NOMO-1 (cell line): ENCODE data around the gene SLAMF1.
A peak's percentile ranks its signal among the peaks of the same experiment; 100 is the strongest.
"Not testable (repeated sequence)": the region's sequence is repeated elsewhere in the genome, so short reads cannot be mapped to it uniquely, and the experiment has no call there.

Source experiments
- DNase-seq, 2 experiments: peaks; one replicate each; lab custom pipeline; 2025; ENCODE audit not compliant: unreplicated experiment in 2 of 2; lab: John Stamatoyannopoulos, UW

The SLAMF1 gene

DNA sequence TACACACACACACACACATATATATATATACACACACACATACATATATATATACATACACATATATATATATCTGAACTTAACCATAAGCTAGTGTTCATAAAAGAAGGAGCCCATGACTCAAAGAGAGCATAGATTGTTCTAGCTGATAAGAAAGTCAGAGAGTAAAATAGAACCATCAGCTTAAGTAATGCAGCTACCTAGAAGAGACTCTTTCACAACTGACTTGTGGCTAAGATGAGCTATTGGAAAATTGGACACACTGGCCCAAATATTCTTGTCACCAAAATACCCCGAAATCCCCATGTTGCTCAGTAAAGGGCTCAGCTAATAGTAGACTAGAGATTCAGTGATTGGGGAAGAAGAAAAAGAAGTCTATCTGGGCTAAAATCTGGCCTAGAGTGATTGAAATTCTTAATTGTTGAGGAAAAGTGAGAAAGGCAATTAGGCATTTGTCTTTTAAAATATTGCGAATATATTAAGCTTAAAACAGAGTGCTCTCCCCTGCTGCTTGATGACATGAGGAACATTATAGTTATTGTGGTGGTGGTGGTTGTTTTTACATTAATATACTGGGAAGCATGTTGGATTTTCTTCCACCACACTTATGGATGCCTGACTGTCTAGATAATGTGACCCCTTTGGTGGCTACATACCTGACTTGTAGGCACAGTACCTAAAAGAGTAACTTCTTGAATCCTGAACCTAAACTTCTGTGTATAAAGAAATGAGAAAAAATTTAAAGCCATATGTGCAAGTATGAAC, 6.3 kb downstream of the SLAMF1 start:
- peak in 1 of 2 experiments; percentile 32 for DNase-seq

DNA sequence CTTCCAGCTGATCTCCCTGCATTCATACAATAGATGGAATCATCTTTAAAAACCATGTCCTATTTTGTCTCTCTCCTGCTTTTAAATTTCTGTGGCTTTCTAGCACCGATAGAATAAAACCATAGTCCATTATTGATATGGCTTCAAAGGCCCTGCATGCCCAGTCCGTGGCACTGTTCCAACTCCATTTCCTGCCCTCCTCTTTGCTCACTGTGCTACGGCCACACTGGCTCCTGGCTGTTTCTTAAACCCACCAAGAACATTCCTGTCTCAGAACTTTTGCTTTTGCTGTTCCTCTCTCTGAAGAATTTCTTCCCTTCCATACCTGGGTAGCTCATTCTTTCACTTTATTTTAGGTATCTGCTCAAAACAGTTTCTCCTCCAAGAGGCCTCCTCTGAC, 7.2 kb downstream of the SLAMF1 start:
- no peak for DNase-seq

DNA sequence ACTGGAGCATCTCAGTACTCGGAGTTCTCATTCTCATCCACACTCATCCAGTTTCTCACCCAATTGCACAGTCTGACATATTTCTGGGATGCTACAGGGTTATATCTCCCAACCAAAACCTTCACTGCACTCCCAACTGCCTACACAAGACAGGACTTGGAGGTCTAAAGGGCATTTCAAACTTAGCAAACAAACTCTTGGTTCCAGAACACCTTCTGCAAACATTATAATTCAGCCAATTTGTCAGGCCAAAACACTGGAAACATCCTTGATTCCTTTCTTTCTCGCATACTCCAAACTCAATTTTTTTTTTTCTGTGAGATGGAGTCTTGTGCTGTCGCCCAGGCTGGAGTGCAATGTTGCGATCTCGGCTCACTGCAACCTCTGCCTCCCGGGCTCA, 7.9 kb downstream of the SLAMF1 start:
- DNase-seq: peak in 1 of 2 experiments; percentile 49

DNA sequence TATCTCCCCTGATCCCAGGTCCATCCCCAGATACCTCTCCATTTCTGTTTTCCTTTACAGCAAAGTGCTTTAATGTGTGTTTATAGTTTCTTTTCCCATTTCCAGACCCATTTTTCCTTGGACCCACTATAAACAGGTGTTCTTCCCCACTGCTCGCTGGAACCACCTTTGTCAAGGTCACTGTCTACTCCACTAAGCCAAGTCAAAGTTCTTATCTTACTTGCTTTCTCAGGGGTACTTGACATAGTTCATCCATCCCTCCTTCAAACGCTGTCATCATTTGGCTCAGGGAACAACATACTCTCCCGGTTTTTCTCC, 8.3 kb downstream of the SLAMF1 start:
- DNase-seq: no peak

DNA sequence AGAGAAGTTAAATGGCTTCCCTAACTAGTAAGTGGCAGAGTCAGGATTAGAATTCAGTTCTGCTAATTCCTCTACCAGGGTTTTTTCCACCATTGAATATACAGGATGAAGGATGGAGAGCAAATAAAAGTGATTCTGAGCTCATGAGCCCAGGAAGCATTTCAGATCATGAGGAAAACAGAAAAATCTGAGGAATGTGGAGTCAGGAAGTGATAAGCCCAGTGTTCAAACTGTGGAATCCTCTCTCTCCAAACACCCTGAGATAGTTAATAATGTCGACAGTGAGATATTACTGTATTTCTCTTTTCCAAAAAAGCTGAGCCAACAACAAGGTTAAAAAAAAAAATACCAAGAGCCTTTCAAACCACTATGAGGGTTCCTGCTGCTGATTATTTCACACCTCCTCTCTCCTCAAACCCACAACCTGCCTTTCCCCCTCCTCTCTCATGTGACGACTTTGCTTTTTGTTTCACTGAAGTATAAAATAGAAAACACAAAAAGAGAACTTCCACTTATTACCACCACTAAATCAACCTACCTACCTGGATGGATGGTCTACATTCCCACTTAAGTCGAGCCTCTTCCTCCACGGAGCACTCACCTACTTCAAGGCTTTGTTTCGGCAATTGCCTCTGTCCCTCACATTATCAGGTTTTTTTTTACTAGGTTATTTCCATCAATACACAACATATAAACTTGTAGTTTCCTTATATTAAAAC, 8.9 kb downstream of the SLAMF1 start:
- no peak for DNase-seq

DNA sequence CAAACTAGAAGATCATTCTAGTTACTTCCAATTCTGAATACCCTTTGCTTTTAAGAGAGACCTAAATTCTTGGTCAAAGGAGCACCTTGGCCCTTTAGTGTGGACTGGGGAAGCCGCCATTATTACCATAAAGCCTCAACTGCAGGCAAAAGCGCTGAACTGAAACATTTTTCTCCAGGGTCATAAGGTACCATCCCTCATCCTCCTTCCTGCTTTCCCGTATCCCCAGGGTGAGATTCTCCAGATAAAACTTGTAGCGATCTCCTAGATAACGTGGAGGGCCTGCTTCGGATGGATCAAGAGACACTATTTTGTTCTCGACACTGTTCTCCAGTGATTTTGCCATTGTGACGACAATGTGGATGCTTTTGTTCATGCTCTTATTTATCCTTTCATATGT, 9.8 kb downstream of the SLAMF1 start:
- no peak for DNase-seq

DNA sequence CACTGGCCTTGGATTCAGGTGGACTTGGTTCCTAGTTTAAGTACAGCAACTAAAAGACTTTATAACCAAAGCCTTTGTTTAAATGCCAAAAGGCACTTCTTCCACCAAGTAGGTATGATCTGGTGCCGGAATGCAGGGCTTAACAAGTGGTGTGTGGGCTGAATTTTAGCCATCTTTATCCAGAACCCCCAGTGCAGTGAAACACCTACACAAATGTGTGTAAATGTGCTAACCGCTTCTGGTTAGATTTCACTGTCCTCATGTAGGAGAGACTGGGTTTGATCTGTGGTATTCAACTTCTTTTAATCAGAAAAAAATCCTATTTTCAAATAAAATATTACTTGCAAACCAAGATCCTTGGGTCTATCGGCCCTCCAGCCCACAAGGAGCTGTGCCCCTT, 10.3 kb downstream of the SLAMF1 start:
- DNase-seq: no peak

DNA sequence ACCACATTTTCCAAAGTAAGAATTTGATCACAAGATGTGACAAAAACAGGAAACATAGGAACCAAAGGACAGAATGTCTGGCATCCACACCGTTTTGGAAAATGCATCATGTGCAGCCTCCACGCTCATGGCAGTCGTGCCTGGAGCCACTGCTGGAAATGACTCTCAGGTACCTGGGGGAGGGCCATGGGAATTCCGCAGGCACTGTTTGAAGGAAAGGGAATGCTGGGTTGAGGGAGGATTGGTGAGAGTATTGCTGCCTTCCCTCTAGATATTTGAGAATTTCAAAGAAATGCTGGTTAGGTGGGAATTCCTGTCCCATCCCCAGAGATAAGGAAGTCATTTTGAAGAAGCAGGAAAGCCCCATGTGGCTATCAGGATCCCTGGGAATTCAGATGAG, 10.8 kb downstream of the SLAMF1 start:
- DNase-seq: no peak

DNA sequence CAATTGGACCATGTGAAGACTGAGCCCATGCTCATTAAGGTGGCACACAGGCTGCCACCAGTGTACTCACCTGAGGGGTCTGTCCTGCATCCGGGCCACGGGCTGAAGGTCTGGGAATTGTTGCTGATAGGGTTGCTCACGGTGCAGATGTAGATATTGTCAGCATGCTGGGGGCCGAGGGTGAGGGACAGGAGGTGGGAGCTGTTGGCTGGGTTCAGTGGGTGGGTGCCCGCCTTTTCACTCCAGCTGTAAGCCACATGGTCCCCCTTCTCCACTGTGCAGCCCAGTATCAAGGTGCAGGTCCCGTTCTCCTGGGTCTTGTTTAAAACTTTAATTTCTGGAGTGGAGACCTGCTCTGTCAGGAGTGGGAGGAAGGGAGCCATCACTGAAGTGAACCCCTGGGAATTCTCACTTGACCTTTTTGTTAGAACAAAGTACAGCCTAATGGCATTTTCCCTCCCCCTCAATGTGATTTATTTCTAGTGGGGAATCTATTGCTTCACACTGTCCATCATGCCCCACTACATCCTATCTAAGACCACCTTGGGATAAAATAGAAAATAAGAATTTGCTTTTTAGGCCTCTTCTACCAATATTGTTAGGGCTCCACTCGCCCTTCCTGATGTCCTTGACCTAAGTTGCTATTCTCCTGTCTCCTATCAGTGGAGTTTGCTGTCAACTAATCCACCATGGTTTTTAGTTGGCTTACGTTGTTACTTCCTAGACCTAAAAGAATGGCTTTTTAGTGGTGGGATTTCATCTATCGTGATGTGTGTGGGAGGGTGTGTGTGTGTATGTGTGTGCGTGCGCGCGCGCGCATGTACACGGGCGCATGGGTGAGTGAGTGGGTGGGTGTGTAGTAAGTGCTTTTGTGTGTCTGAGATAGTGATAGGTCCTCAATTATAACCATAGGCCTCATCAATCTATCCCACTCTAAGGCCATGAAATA, 12.0 kb downstream of the SLAMF1 start:
- no peak for DNase-seq

DNA sequence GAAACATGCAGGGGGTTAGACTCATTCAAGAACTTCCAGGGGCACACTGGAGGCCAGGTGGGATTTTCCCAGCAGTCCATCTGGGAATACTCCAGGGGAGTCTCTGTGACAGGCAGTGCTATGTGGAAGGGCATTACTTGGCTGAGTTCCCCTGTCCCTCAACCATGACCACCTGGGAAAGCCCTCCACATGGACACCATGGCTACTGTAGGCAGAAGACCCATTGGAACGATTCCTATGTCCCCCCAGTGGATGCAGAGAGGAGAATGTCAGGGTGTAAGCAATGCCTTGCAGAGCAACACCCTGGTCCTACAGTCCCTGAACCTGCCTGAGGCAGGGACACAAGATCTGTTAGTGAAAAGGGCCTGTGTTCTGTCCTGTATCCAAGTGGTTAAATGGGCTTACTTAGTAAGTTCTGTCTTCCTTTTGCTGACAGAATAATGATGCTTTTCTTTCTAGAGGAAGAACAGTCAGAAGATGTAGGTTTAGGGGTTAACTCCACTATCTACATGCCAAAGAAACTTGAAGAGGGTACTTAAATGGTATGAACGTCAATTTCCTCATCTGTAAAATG, 13.4 kb downstream of the SLAMF1 start:
- no peak for DNase-seq

DNA sequence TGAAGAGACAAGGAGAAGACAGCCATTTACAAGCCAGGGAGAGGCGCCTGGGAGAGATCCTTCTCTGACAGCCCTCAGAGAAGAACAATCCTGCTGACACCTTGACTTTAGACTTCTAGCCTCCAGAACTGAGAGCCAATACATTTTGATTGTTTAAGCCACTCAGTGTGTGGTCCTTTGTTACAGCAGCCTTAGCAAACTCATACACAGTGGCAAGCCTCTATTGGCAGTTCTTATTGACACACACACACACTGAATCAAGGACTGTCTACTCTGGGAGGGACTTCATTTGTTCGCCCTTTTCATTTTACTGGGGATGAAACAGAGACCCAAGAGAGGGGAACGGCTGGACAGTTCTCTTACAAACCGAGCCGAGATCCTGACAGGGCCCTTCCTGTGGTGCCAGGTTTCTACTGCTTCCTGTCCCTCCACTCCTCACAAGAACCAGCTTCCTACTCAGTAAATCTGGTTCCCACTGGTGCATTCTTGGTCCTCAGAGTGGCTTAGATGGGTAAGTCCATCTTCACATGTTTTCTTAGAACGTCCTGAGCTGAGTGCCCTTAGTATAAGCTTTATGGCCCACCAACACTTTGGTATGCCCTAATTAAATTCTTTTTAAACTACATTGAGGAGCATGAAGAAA, 14.7 kb downstream of the SLAMF1 start:
- no peak for DNase-seq

DNA sequence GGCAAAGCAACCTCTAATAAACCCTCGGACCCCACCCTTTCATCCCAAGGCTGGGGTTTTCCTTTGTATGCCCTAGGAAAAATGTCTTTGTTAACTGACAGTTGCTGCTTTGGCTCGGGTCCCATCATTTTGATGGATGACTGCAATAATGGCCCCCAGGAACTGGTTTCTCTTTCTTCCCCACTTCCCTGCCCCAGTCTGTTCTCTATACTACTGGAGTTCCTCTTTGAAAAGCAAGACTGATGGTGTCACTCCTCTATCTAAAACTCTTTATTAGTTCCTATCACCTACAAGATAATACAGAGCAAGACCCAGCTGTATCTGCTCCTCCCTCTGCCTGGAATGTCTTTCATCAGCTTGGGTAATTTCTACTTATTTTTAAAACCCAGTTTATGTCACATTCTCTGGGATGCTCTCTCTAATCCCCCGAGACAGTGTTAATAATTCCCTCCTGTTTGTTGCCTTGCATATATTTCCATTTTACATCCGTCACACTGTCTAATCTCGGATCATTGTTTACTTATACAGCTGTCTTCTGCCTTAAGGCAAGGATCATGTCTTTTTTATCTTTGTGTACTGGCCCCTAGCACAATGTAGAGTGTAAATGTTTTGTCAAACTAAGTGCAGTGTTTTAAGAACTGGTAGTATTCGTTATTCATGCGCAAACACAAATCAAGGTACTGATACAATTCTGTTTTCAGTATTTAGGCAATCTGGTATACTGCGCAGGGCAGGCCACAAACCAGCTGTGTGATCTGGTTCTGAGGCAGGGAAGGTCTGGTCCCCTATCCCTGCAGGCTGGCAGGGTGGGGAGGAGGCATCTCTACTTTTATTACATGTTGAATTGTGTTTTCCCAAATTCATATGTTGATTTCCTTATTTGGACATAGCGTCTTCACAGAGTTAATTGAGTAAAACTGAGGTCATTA, 16.1 kb downstream of the SLAMF1 start:
- peak; percentile 16 to 52 for DNase-seq

DNA sequence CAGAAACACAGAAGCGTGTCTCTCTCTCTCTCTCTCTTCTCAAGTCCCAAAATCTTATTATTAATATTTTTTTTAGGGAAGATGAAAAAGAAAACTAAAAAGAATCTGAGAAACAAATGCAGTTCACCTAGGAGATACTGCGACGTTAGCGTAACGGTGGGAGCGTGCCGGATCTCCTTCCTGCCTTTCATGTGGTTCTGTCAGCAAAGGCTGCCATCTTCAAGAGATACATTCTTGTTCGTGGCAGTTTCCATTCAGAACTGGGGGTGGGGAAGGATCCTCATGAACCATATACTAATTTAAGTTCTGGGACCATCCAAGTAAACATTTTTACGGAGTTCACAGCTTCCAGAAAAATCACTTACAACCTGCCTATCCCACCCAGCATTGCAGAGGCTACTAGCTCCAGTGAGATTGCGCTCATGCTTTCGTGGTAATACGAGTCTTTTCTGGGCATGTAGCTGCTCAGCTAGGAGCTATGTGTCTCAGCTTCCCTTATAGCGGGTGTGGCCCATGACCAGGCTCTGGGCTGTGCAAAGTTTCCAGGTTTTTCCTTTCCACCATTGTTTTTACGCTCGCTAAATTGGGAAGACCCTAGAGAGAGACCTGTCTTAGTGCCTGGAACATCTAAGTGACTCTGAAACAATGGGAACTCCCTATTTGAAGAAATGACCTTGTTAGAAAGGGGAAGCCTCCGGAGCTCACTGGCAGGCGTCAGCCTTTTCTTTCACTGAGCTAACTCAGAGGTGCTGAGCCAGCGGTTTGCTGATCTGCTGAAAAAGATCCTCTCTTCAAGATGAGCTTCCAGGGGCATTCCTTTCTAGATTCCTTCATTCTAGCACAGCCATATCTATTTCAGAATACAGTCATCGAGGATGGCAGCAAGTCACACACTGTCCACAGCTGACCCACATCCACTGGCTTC, 17.3 kb downstream of the SLAMF1 start:
- peak; percentile 17 to 71 for DNase-seq

DNA sequence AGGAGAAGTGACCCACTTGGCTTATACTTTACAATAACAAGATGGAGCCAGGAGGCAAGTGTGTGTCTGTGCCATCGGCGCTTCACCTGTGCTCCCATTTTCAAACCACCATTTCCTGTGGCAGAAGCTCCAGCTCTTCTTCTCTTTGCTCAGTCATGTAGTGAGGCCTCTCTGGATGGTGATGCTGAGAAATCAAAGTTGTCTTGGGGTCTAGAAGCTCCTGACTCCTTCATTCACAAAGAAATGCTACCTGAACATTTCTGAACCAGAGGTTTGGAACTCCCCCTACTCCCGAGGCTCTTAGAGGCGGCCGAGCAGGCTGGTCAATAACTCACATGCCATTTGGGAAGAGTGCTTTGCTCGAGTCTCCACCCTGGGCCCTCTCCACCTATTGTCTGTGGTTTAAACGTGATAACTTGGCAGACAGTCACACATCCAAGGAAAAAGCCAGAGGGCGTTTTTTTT, 18.0 kb downstream of the SLAMF1 start:
- no peak for DNase-seq

DNA sequence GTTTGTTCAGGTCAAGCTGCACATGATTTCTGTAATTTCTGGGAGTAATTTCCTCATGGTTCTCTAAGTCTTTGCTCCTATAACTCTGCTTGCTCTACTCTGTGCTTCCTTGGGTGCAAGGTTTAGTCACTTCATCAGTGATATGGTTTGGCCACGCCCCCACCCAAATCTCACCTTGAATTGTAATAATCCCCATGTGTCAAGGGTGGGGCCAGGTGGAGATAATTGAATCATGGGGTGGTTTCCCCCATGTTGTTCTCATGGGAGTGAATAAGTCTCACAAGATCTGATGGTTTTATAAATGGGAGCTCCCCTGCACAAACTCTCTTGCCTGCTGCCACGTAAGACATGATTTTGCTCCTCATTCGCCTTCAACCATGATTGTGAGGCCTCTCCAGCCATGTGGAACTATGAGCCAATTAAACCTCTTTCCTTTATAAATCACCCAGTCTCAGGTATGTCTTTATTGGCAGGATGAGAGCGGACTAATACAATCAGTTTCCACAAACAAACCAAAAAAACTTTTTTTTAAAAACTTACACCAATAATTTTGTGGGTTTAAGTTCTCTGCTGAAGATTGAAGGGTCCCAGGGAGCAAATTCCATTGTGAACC, 19.1 kb downstream of the SLAMF1 start:
- not testable (repeated sequence) for DNase-seq

DNA sequence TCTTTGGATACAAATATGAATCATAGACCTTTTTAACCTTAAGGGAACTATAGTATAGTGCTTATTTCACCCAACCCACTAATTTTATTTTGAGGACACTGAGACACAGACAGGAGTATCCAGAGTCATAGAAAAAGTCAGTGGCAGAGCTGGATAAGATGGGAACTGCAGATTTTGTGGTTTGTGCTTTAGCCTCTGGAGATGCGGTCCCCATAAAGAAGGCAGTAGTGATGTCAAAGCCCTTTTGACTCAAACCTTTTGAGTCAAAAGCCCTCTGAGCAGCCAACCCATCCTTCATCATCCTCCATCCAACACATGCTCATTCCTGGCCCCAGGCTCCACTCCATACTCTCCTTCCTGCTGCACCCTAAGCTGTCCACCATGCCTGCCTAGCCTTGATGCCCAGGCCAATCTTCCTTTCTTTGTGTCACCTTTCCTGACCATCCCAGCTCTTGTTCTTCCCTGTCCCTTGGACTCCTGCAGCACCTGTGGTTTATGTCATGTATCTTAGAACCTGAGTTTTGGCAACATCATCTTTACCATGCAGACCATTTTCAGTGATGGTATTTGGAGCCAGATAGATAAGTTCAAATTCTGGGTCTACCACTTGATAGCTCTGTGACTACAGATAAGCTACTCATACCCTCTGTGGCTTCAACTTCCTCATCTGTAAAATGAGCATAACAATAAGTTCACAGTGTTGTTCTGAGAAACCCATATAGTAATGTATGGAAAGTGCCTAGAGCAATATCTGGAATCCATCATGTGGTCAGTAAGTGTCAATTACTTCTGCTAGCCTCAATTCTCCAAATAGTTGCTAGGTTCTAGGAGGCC, 20.1 kb downstream of the SLAMF1 start:
- DNase-seq: peak in 1 of 2 experiments; percentile 30
